ENCODE data around the gene MAGEA1.
"Not testable (repeated sequence)": the region's sequence is repeated elsewhere in the genome, so short reads cannot be mapped to it uniquely, and the experiment has no call there.

The MAGEA1 gene

GRCh38 chrX:153179131-153179530, at the start of gene MAGEA1:
Gene MAGEA1, plus strand, starts transcription at chrX:153179284. Its CDS starts 3,106 bp downstream, at chrX:153182390.
- H3K4me1 Mint-ChIP-seq: no peaks in the 10 kb centered on the region
- H3K9me3 Mint-ChIP-seq: no peaks in the 10 kb centered on the region
- DNase-seq (ENCODE audit: low spot score in 2 of 2) (no peak), ATAC-seq (no peak)
- no peak within 1 kb of the TSS for H3K4me3 Mint-ChIP-seq
- no peak within 1 kb of the TSS for H3K27ac Mint-ChIP-seq
- H3K36me3 Mint-ChIP-seq: no peaks in the 10 kb centered on the region

GRCh38 chrX:153132924-153133323, 46.2 kb upstream of the MAGEA1 start:
- ATAC-seq; H3K9me3 Mint-ChIP-seq; H3K4me3 Mint-ChIP-seq; H3K36me3 Mint-ChIP-seq; H3K27ac Mint-ChIP-seq; H3K4me1 Mint-ChIP-seq; DNase-seq (ENCODE audit: low spot score in 2 of 2): not testable (repeated sequence)

- not testable (repeated sequence) for DNase-seq (ENCODE audit: low spot score in 2 of 2); H3K36me3 Mint-ChIP-seq; ATAC-seq; H3K27ac Mint-ChIP-seq; H3K9me3 Mint-ChIP-seq; H3K4me3 Mint-ChIP-seq; H3K4me1 Mint-ChIP-seq
These were observed 40.0 kb upstream of the MAGEA1 start for GRCh38 chrX:153139074-153139473.

DNA sequence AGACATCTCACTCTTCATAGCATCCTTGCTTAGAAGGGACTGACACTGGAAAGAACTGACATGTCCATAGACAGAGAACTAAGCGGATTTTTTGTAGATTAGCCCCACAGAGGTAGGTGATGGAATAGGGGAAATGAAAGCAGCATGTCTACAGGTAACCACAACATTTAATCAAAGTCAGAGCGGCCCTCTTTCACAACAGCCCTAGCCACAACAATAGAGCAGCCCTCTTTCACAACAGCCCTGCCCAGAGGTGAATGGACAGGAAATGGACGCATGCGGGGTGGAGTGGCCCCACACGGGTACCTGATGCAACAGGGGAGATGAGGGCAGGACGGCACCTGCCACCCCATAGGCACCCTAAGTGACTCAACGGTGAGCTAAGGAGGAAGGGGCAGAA, 32.8 kb upstream of the MAGEA1 start:
- not testable (repeated sequence) for DNase-seq (ENCODE audit: low spot score in 2 of 2); H3K4me3 Mint-ChIP-seq; ATAC-seq

GRCh38 chrX:153153516-153153915, 25.6 kb upstream of the MAGEA1 start:
- Mint-ChIP-seq H3K4me1 (no peaks in the 10 kb centered on the region), H3K36me3 (no peaks in the 10 kb centered on the region), H3K4me3 (no peak overlapping the region), H3K27ac (no peak overlapping the region), H3K9me3 (no peaks in the 10 kb centered on the region)
- DNase-seq (ENCODE audit: low spot score in 2 of 2) (no peak), ATAC-seq (no peak)

More for the DNA sequence above, 32.8 kb upstream of the MAGEA1 start:
- not testable (repeated sequence) for H3K9me3 Mint-ChIP-seq, H3K36me3 Mint-ChIP-seq, H3K4me1 Mint-ChIP-seq, H3K27ac Mint-ChIP-seq

- no peak overlapping the region for H3K4me3 Mint-ChIP-seq
- no peaks in the 10 kb centered on the region for H3K4me1 Mint-ChIP-seq
- H3K27ac Mint-ChIP-seq: no peak overlapping the region
- no peaks in the 10 kb centered on the region for H3K9me3 Mint-ChIP-seq
- no peak for ATAC-seq
- DNase-seq (ENCODE audit: low spot score in 2 of 2): no peak
- H3K36me3 Mint-ChIP-seq: no peaks in the 10 kb centered on the region
These were observed 21.6 kb upstream of the MAGEA1 start for GRCh38 chrX:153157450-153157849.

- no peak overlapping the region for H3K27ac Mint-ChIP-seq
- no peaks in the 10 kb centered on the region for H3K9me3 Mint-ChIP-seq
- no peaks in the 10 kb centered on the region for H3K4me1 Mint-ChIP-seq
- no peak overlapping the region for H3K4me3 Mint-ChIP-seq
- DNase-seq (ENCODE audit: low spot score in 2 of 2) (no peak), ATAC-seq (no peak)
- H3K36me3 Mint-ChIP-seq: no peaks in the 10 kb centered on the region
These were observed 20.8 kb upstream of the MAGEA1 start for GRCh38 chrX:153158319-153158718.

- DNase-seq (ENCODE audit: low spot score in 2 of 2) (no peak), ATAC-seq (no peak)
- Mint-ChIP-seq H3K36me3 (no peaks in the 10 kb centered on the region), H3K9me3 (no peaks in the 10 kb centered on the region), H3K4me1 (no peaks in the 10 kb centered on the region), H3K4me3 (no peak overlapping the region), H3K27ac (no peak overlapping the region)
These were observed 17.1 kb upstream of the MAGEA1 start for GRCh38 chrX:153161952-153162351.

- Mint-ChIP-seq H3K27ac (no peak overlapping the region), H3K4me1 (no peaks in the 10 kb centered on the region), H3K4me3 (no peak overlapping the region), H3K36me3 (no peaks in the 10 kb centered on the region), H3K9me3 (no peaks in the 10 kb centered on the region)
- no peak for DNase-seq (ENCODE audit: low spot score in 2 of 2)
- no peak for ATAC-seq
These were observed 14.4 kb upstream of the MAGEA1 start for GRCh38 chrX:153164733-153165132.

DNA sequence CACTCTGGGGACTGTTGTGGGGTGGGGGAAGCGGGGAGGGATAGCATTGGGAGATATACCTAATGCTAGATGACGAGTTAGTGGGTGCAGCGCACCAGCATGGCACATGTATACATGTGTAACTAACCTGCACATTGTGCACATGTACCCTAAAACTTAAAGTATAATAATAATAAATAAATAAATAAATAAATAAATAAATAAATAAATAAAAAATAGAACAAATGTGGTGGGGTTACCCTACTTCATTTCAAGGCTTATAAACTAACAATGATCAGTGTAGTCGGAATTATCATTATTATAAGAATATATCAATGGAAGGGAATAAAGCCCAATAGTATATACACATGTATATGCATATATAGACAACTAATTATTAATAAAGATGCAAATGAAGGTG, 10.7 kb upstream of the MAGEA1 start:
- not testable (repeated sequence) for H3K4me3 Mint-ChIP-seq; H3K27ac Mint-ChIP-seq; H3K4me1 Mint-ChIP-seq; H3K36me3 Mint-ChIP-seq; H3K9me3 Mint-ChIP-seq; DNase-seq (ENCODE audit: low spot score in 2 of 2); ATAC-seq

DNA sequence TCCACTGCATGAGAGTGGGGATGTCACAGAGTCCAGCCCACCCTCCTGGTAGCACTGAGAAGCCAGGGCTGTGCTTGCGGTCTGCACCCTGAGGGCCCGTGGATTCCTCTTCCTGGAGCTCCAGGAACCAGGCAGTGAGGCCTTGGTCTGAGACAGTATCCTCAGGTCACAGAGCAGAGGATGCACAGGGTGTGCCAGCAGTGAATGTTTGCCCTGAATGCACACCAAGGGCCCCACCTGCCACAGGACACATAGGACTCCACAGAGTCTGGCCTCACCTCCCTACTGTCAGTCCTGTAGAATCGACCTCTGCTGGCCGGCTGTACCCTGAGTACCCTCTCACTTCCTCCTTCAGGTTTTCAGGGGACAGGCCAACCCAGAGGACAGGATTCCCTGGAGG, 2.7 kb downstream of the MAGEA1 start:
- Mint-ChIP-seq H3K27ac (no peak overlapping the region), H3K36me3 (no peaks in the 10 kb centered on the region), H3K9me3 (no peaks in the 10 kb centered on the region), H3K4me3 (no peak overlapping the region), H3K4me1 (no peaks in the 10 kb centered on the region)
- DNase-seq (ENCODE audit: low spot score in 2 of 2) (no peak), ATAC-seq (no peak)

DNA sequence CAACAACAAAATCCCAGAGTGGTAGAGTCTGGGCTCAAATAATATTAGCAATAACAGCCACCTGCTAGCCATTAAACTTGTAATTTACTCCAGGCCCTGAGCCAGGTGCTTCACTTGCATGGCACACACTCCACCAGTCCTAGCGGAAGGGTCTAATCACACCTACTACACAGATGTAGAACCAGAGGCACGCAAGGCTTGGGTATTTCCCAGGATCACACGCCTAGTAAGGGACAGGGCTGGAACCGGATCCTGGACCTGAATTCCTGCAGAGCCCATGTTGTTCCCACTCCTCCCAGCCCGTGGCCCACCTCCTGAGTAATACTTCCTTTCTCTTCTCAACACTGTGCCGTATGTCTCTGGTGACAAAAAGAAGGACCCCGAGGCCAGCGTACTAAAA, 5.7 kb downstream of the MAGEA1 start:
- H3K4me1 Mint-ChIP-seq: no peaks in the 10 kb centered on the region
- no peaks in the 10 kb centered on the region for H3K36me3 Mint-ChIP-seq
- H3K27ac Mint-ChIP-seq: no peak overlapping the region
- ATAC-seq: no peak
- no peak overlapping the region for H3K4me3 Mint-ChIP-seq
- no peak for DNase-seq (ENCODE audit: low spot score in 2 of 2)
- H3K9me3 Mint-ChIP-seq: no peaks in the 10 kb centered on the region

DNA sequence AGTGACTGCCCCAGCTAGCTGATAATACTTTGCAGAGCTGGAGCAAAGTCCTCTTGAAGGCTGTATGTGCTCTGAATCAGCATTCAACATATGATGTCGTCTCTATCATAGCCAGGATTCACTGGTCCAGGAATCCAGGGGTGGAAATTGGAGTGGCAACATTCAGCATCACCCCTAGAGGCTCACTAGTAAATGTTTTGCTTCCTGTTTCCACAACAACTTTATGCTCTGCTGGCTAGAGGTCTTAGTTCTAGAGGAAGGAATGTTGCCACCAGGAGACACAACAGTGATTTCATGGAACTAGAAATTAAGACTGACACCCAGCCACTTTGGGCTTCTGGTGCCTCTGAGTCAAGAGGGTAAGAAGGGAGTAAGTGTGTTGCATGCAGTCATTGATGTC, 11.3 kb downstream of the MAGEA1 start:
- no peak for ATAC-seq
- H3K4me1 Mint-ChIP-seq: no peaks in the 10 kb centered on the region
- H3K27ac Mint-ChIP-seq: no peak overlapping the region
- H3K4me3 Mint-ChIP-seq: no peak overlapping the region
- no peaks in the 10 kb centered on the region for H3K36me3 Mint-ChIP-seq
- H3K9me3 Mint-ChIP-seq: no peaks in the 10 kb centered on the region
- no peak for DNase-seq (ENCODE audit: low spot score in 2 of 2)

GRCh38 chrX:153200462-153200861, 21.4 kb downstream of the MAGEA1 start:
- Mint-ChIP-seq H3K4me1 (no peaks in the 10 kb centered on the region), H3K4me3 (no peak overlapping the region), H3K9me3 (no peaks in the 10 kb centered on the region), H3K27ac (no peak overlapping the region), H3K36me3 (no peaks in the 10 kb centered on the region)
- DNase-seq (ENCODE audit: low spot score in 2 of 2) (no peak), ATAC-seq (no peak)

- H3K4me1 Mint-ChIP-seq: no peaks in the 10 kb centered on the region
- no peak overlapping the region for H3K27ac Mint-ChIP-seq
- no peaks in the 10 kb centered on the region for H3K9me3 Mint-ChIP-seq
- DNase-seq (ENCODE audit: low spot score in 2 of 2): no peak
- no peak overlapping the region for H3K4me3 Mint-ChIP-seq
- no peak for ATAC-seq
- no peaks in the 10 kb centered on the region for H3K36me3 Mint-ChIP-seq
These were observed 27.5 kb downstream of the MAGEA1 start for GRCh38 chrX:153206425-153207046.

GRCh38 chrX:153209347-153209746, 30.3 kb downstream of the MAGEA1 start:
- no peak for DNase-seq (ENCODE audit: low spot score in 2 of 2)
- Mint-ChIP-seq H3K4me3 (no peak overlapping the region), H3K36me3 (no peaks in the 10 kb centered on the region), H3K27ac (no peak overlapping the region), H3K9me3 (peaks cover 4% of the 10 kb centered on the region), H3K4me1 (no peaks in the 10 kb centered on the region)
- no peak for ATAC-seq

DNA sequence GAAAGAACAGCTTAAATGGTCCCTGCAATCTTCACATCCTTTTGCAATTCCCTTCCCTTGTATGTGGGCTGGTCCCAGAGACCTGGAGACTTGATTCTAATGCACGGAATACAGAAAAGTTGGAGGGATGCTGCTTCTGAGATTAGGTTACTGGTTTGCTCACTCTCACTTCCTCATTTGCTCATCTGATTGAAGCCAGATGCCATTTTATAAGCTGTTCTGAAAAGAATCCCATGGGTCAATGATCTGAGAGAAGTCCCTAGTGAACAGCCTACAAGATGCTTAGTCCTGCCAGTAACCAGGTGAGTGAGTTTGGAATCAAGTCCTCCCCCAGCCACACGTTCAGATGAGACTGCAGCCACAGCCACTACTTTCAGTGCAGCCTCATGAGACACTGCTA, 35.9 kb downstream of the MAGEA1 start:
- no peak overlapping the region for H3K27ac Mint-ChIP-seq
- DNase-seq (ENCODE audit: low spot score in 2 of 2) (no peak), ATAC-seq (no peak)
- no peaks in the 10 kb centered on the region for H3K36me3 Mint-ChIP-seq
- no peaks in the 10 kb centered on the region for H3K4me1 Mint-ChIP-seq
- H3K9me3 Mint-ChIP-seq: peaks cover 4% of the 10 kb centered on the region
- no peak overlapping the region for H3K4me3 Mint-ChIP-seq
